ENCODE data around the gene REV3L. TPM values are rescaled to one million over a fixed set of nuclear protein-coding genes. Genes with fewer than 3 reads are reported as not detected.

REV3L gene
- total RNA-seq, 1 experiment from 2014 or later = 5.7 TPM

DNA sequence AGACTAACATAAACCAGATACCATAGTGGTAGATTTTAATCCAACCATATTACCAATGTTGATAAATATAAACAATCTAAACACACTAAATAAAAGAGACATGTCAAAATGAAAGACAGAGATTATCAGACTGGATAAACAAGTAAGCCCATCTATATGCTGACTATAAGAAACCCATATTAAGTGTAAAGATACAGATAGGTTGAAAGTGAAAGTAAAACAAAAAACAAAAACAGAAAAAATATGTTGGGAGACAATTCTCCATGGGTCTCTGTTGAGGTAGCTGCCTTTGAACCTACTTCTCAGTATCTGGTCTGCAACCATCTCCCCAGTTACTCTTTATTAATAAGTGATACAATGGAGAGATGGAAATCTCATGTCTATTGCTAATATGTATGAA lies 21.2 kb downstream of the REV3L start:
- ATAC-seq = no peak
- no peak overlapping the region for H3K27ac Mint-ChIP-seq
- H3K4me1 Mint-ChIP-seq = no peaks in the 10 kb centered on the region
- H3K4me3 Mint-ChIP-seq = no peak overlapping the region
- H3K9me3 Mint-ChIP-seq = peaks cover 19% of the 10 kb centered on the region
- no peak for DNase-seq (ENCODE audit: low spot score)
- no peaks in the 10 kb centered on the region for H3K27me3 Mint-ChIP-seq (ENCODE audit: low read depth)
- TF ChIP-seq MXD4 (CRISPR knock-in tag; IDR thresholded peaks at IDR 0.05; ENCODE audit: borderline replicate concordance) (no peak), NR1H2 (CRISPR knock-in tag; IDR thresholded peaks at IDR 0.05) (no peak), ZNF671 (CRISPR knock-in tag; IDR thresholded peaks at IDR 0.05) (no peak), HMGA2 (CRISPR knock-in tag; IDR thresholded peaks at IDR 0.05) (no peak), ZNF232 (CRISPR knock-in tag; IDR thresholded peaks at IDR 0.05) (no peak), CREM (CRISPR knock-in tag; IDR thresholded peaks at IDR 0.05) (no peak), ATF1 (CRISPR knock-in tag; IDR thresholded peaks at IDR 0.05) (no peak), CBFB (CRISPR knock-in tag; IDR thresholded peaks at IDR 0.05; ENCODE audit: low read depth) (no peak), SP1 (CRISPR knock-in tag; conservative IDR thresholded peaks at IDR 0.05) (no peak), FOXK1 (CRISPR knock-in tag; IDR thresholded peaks at IDR 0.05) (no peak), FOXJ3 (CRISPR knock-in tag; IDR thresholded peaks at IDR 0.05; ENCODE audit: borderline replicate concordance) (no peak), ETV6 (CRISPR knock-in tag; IDR thresholded peaks at IDR 0.05) (no peak), NR3C1 (CRISPR knock-in tag; conservative IDR thresholded peaks at IDR 0.05; ENCODE audit: low read depth) (no peak)
- TF ChIP-seq, protein P1, sequence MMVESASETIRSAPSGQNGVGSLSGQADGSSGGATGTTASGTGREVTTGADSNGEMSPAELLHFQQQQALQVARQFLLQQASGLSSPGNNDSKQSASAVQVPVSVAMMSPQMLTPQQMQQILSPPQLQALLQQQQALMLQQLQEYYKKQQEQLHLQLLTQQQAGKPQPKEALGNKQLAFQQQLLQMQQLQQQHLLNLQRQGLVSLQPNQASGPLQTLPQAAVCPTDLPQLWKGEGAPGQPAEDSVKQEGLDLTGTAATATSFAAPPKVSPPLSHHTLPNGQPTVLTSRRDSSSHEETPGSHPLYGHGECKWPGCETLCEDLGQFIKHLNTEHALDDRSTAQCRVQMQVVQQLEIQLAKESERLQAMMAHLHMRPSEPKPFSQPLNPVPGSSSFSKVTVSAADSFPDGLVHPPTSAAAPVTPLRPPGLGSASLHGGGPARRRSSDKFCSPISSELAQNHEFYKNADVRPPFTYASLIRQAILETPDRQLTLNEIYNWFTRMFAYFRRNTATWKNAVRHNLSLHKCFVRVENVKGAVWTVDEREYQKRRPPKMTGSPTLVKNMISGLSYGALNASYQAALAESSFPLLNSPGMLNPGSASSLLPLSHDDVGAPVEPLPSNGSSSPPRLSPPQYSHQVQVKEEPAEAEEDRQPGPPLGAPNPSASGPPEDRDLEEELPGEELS (CRISPR knock-in tag; IDR thresholded peaks at IDR 0.05) = no peak
- TF ChIP-seq, protein P2, sequence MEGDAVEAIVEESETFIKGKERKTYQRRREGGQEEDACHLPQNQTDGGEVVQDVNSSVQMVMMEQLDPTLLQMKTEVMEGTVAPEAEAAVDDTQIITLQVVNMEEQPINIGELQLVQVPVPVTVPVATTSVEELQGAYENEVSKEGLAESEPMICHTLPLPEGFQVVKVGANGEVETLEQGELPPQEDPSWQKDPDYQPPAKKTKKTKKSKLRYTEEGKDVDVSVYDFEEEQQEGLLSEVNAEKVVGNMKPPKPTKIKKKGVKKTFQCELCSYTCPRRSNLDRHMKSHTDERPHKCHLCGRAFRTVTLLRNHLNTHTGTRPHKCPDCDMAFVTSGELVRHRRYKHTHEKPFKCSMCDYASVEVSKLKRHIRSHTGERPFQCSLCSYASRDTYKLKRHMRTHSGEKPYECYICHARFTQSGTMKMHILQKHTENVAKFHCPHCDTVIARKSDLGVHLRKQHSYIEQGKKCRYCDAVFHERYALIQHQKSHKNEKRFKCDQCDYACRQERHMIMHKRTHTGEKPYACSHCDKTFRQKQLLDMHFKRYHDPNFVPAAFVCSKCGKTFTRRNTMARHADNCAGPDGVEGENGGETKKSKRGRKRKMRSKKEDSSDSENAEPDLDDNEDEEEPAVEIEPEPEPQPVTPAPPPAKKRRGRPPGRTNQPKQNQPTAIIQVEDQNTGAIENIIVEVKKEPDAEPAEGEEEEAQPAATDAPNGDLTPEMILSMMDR (IDR thresholded peaks at IDR 0.05) = no peak
- TF ChIP-seq, protein P3, sequence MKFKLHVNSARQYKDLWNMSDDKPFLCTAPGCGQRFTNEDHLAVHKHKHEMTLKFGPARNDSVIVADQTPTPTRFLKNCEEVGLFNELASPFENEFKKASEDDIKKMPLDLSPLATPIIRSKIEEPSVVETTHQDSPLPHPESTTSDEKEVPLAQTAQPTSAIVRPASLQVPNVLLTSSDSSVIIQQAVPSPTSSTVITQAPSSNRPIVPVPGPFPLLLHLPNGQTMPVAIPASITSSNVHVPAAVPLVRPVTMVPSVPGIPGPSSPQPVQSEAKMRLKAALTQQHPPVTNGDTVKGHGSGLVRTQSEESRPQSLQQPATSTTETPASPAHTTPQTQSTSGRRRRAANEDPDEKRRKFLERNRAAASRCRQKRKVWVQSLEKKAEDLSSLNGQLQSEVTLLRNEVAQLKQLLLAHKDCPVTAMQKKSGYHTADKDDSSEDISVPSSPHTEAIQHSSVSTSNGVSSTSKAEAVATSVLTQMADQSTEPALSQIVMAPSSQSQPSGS (CRISPR knock-in tag; IDR thresholded peaks at IDR 0.05; ENCODE audit: borderline replicate concordance, low read depth) = no peak
- TF ChIP-seq, protein P4, sequence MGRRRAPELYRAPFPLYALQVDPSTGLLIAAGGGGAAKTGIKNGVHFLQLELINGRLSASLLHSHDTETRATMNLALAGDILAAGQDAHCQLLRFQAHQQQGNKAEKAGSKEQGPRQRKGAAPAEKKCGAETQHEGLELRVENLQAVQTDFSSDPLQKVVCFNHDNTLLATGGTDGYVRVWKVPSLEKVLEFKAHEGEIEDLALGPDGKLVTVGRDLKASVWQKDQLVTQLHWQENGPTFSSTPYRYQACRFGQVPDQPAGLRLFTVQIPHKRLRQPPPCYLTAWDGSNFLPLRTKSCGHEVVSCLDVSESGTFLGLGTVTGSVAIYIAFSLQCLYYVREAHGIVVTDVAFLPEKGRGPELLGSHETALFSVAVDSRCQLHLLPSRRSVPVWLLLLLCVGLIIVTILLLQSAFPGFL (CRISPR knock-in tag; IDR thresholded peaks at IDR 0.05; ENCODE audit: borderline replicate concordance) = no peak
- TF ChIP-seq, protein P5, sequence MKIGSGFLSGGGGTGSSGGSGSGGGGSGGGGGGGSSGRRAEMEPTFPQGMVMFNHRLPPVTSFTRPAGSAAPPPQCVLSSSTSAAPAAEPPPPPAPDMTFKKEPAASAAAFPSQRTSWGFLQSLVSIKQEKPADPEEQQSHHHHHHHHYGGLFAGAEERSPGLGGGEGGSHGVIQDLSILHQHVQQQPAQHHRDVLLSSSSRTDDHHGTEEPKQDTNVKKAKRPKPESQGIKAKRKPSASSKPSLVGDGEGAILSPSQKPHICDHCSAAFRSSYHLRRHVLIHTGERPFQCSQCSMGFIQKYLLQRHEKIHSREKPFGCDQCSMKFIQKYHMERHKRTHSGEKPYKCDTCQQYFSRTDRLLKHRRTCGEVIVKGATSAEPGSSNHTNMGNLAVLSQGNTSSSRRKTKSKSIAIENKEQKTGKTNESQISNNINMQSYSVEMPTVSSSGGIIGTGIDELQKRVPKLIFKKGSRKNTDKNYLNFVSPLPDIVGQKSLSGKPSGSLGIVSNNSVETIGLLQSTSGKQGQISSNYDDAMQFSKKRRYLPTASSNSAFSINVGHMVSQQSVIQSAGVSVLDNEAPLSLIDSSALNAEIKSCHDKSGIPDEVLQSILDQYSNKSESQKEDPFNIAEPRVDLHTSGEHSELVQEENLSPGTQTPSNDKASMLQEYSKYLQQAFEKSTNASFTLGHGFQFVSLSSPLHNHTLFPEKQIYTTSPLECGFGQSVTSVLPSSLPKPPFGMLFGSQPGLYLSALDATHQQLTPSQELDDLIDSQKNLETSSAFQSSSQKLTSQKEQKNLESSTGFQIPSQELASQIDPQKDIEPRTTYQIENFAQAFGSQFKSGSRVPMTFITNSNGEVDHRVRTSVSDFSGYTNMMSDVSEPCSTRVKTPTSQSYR (CRISPR knock-in tag; IDR thresholded peaks at IDR 0.05) = no peak
- CTCF ChIA-PET = no interaction called here
- H3K36me3 Mint-ChIP-seq = peaks cover 9% of the 10 kb centered on the region; the same call in 1 of the 2 replicates
- POLR2A ChIA-PET = no interaction called here

Data from WTC11 (cell line).